Activated T-cell treated with anti-CD3 and anti-CD28 coated beads, Interleukin-2, amount 50 U/mL, for 4 hours (primary cell): ENCODE data around the gene RNF8. TPM values are rescaled to one million over a fixed set of nuclear protein-coding genes. Genes with fewer than 3 reads are reported as not detected.
"Not testable (repeated sequence)": the region's sequence is repeated elsewhere in the genome, so short reads cannot be mapped to it uniquely, and the experiment has no call there.

ENCODE experiments used
- ATAC-seq, 2 donors: fragments of 200-7000 bp; cut with Tn5 transposase; one replicate each; pipeline ENCODE4 v1.10.0; 2021
- DNase-seq: peaks from one replicate; pipeline ENCODE4 v3.0.0-alpha.2; 2020
- H3K27me3 Mint-ChIP-seq: one replicate; pipeline ENCODE4 v1.8.0; 2021; ENCODE audit warnings: low read depth, mixed read lengths
- H3K36me3 Mint-ChIP-seq: one replicate; pipeline ENCODE4 v1.8.0; 2022; ENCODE audit warnings: mixed read lengths; ENCODE audit not compliant: insufficient read depth
- H3K4me1 Mint-ChIP-seq: one replicate; pipeline ENCODE4 v1.8.0; 2021; ENCODE audit warnings: low read depth, mixed read lengths
- H3K4me3 Mint-ChIP-seq: one replicate; pipeline ENCODE4 v1.8.0; 2021; ENCODE audit warnings: mild to moderate bottlenecking, moderate library complexity, mixed read lengths
- H3K9me3 Mint-ChIP-seq: one replicate; pipeline ENCODE4 v1.8.0; 2021; ENCODE audit warnings: mixed read lengths
- total RNA-seq, 3 donors: library from RNA; stranded (reverse); gene quantifications; one replicate each; pipeline ENCODE4 v1.2.1, GENCODE V29; 2021

Gene RNF8
- total RNA-seq, 3 donors from 2014 or later, result 21.8 to 25.8 (median 23.8) TPM

- DNase-seq (no peak), ATAC-seq (no peak)
- peaks cover 2% of the 10 kb centered on the region for H3K4me1 Mint-ChIP-seq
- no peak overlapping the region for H3K4me3 Mint-ChIP-seq
- peaks cover 28% of the 10 kb centered on the region for H3K36me3 Mint-ChIP-seq
- H3K9me3 Mint-ChIP-seq, result no peaks in the 10 kb centered on the region
- no peaks in the 10 kb centered on the region for H3K27me3 Mint-ChIP-seq
These were observed 37.7 kb upstream of the RNF8 start for GRCh38 chr6:37316071-37316470.

- ATAC-seq (no peak), DNase-seq (no peak)
- no peak overlapping the region for H3K4me3 Mint-ChIP-seq
- H3K27me3 Mint-ChIP-seq, result no peaks in the 10 kb centered on the region
- H3K9me3 Mint-ChIP-seq, result no peaks in the 10 kb centered on the region
- H3K4me1 Mint-ChIP-seq, result peaks cover 2% of the 10 kb centered on the region
- peaks cover 30% of the 10 kb centered on the region for H3K36me3 Mint-ChIP-seq
These were observed 36.3 kb upstream of the RNF8 start for GRCh38 chr6:37317312-37318038.

- Mint-ChIP-seq H3K9me3 (no peaks in the 10 kb centered on the region), H3K4me1 (peaks cover 9% of the 10 kb centered on the region), H3K4me3 (no peak overlapping the region), H3K27me3 (no peaks in the 10 kb centered on the region), H3K36me3 (peaks cover 23% of the 10 kb centered on the region)
- no peak for ATAC-seq
- no peak for DNase-seq
These were observed 34.6 kb upstream of the RNF8 start for GRCh38 chr6:37319156-37319555.

- Mint-ChIP-seq H3K4me3 (no peak overlapping the region), H3K4me1 (peaks cover 9% of the 10 kb centered on the region), H3K36me3 (peaks cover 16% of the 10 kb centered on the region), H3K27me3 (no peaks in the 10 kb centered on the region), H3K9me3 (no peaks in the 10 kb centered on the region)
- DNase-seq (no peak), ATAC-seq (no peak)
These were observed 33.8 kb upstream of the RNF8 start for GRCh38 chr6:37319856-37320480.

GRCh38 chr6:37320646-37321045, 33.1 kb upstream of the RNF8 start:
- Mint-ChIP-seq H3K9me3 (no peaks in the 10 kb centered on the region), H3K27me3 (no peaks in the 10 kb centered on the region), H3K4me3 (no peak overlapping the region), H3K36me3 (peaks cover 16% of the 10 kb centered on the region), H3K4me1 (peaks cover 9% of the 10 kb centered on the region)
- ATAC-seq (no peak), DNase-seq (no peak)

- Mint-ChIP-seq H3K9me3 (no peaks in the 10 kb centered on the region), H3K4me1 (peaks cover 9% of the 10 kb centered on the region), H3K27me3 (no peaks in the 10 kb centered on the region), H3K36me3 (peaks cover 18% of the 10 kb centered on the region), H3K4me3 (no peak overlapping the region)
- ATAC-seq (no peak), DNase-seq (no peak)
These were observed 32.7 kb upstream of the RNF8 start for GRCh38 chr6:37321101-37321500.

GRCh38 chr6:37321516-37322415, 32.0 kb upstream of the RNF8 start:
- Mint-ChIP-seq H3K9me3 (no peaks in the 10 kb centered on the region), H3K4me3 (no peak overlapping the region), H3K27me3 (no peaks in the 10 kb centered on the region), H3K36me3 (peaks cover 18% of the 10 kb centered on the region), H3K4me1 (peaks cover 9% of the 10 kb centered on the region)
- DNase-seq (no peak), ATAC-seq (no peak)

- no peak for ATAC-seq
- peaks cover 9% of the 10 kb centered on the region for H3K4me1 Mint-ChIP-seq
- H3K4me3 Mint-ChIP-seq, result no peak overlapping the region
- no peak for DNase-seq
- peaks cover 21% of the 10 kb centered on the region for H3K36me3 Mint-ChIP-seq
- H3K9me3 Mint-ChIP-seq, result no peaks in the 10 kb centered on the region
- H3K27me3 Mint-ChIP-seq, result no peaks in the 10 kb centered on the region
These were observed 30.2 kb upstream of the RNF8 start for GRCh38 chr6:37323580-37323979.

- H3K4me3 Mint-ChIP-seq, result no peak overlapping the region
- H3K9me3 Mint-ChIP-seq, result no peaks in the 10 kb centered on the region
- H3K36me3 Mint-ChIP-seq, result peaks cover 24% of the 10 kb centered on the region
- ATAC-seq (peak; percentile 92 to 95), DNase-seq (no peak)
- no peaks in the 10 kb centered on the region for H3K27me3 Mint-ChIP-seq
- H3K4me1 Mint-ChIP-seq, result peaks cover 9% of the 10 kb centered on the region
These were observed 29.4 kb upstream of the RNF8 start for GRCh38 chr6:37324131-37325033.

GRCh38 chr6:37330345-37330744, 23.4 kb upstream of the RNF8 start:
- not testable (repeated sequence) for ATAC-seq

GRCh38 chr6:37331047-37331446, 22.7 kb upstream of the RNF8 start:
- H3K4me1 Mint-ChIP-seq, result no peaks in the 10 kb centered on the region
- no peaks in the 10 kb centered on the region for H3K9me3 Mint-ChIP-seq
- H3K27me3 Mint-ChIP-seq, result no peaks in the 10 kb centered on the region
- DNase-seq (no peak), ATAC-seq (no peak)
- peaks cover 14% of the 10 kb centered on the region for H3K36me3 Mint-ChIP-seq
- H3K4me3 Mint-ChIP-seq, result no peak overlapping the region

More at GRCh38 chr6:37330345-37330744, 23.4 kb upstream of the RNF8 start:
- not testable (repeated sequence) for H3K9me3 Mint-ChIP-seq, H3K4me1 Mint-ChIP-seq, H3K27me3 Mint-ChIP-seq, H3K4me3 Mint-ChIP-seq, DNase-seq
- peaks cover 16% of the 10 kb centered on the region for H3K36me3 Mint-ChIP-seq

- peaks cover 11% of the 10 kb centered on the region for H3K36me3 Mint-ChIP-seq
- no peaks in the 10 kb centered on the region for H3K27me3 Mint-ChIP-seq
- H3K4me3 Mint-ChIP-seq, result no peak overlapping the region
- no peak for DNase-seq
- no peaks in the 10 kb centered on the region for H3K4me1 Mint-ChIP-seq
- no peaks in the 10 kb centered on the region for H3K9me3 Mint-ChIP-seq
- no peak for ATAC-seq
These were observed 20.9 kb upstream of the RNF8 start for GRCh38 chr6:37332894-37333293.

GRCh38 chr6:37334047-37334446, 19.7 kb upstream of the RNF8 start:
- H3K27me3 Mint-ChIP-seq, result no peaks in the 10 kb centered on the region
- no peaks in the 10 kb centered on the region for H3K4me1 Mint-ChIP-seq
- H3K4me3 Mint-ChIP-seq, result no peak overlapping the region
- no peaks in the 10 kb centered on the region for H3K9me3 Mint-ChIP-seq
- DNase-seq (no peak), ATAC-seq (no peak)
- peaks cover 11% of the 10 kb centered on the region for H3K36me3 Mint-ChIP-seq

GRCh38 chr6:37338317-37338716, 15.5 kb upstream of the RNF8 start:
- H3K9me3 Mint-ChIP-seq, DNase-seq, ATAC-seq, H3K36me3 Mint-ChIP-seq, H3K4me1 Mint-ChIP-seq, H3K27me3 Mint-ChIP-seq, H3K4me3 Mint-ChIP-seq: not testable (repeated sequence)
